ENCODE results near the gene LYPD8. TPM values are rescaled to one million over a fixed set of nuclear protein-coding genes. Genes with fewer than 3 reads are reported as not detected.

The LYPD8 gene
- total and polyA plus RNA-seq, 9 of the 15 experiments (the other 6 are each of a cell fraction or from before 2014, with no cell fraction given) = 0.50 to 2.1 (median 1.3) TPM

DNA sequence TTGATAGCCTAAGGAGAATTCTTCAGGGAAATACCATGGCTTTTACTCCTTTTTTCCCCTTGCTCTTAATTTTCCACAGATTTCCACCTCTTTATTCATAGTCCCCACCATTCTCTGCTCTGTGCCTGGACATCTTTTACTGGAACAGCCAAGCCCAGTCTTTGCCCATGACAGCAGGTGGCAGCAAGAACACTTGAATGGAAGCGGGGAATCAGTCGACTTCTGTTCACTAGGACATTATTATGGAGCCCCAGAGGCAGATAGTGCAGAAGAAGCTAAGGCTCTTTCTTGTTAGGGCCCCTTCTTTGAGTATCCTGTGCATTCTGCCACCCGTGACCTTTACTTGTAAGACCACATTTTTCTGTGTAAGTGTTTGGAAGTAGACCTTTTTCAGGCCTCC is 59.3 kb downstream of the LYPD8 start (continued):
- no peak for TF ChIP-seq PTTG1 (tag; IDR thresholded peaks at IDR 0.05; ENCODE audit: low read depth)

DNA sequence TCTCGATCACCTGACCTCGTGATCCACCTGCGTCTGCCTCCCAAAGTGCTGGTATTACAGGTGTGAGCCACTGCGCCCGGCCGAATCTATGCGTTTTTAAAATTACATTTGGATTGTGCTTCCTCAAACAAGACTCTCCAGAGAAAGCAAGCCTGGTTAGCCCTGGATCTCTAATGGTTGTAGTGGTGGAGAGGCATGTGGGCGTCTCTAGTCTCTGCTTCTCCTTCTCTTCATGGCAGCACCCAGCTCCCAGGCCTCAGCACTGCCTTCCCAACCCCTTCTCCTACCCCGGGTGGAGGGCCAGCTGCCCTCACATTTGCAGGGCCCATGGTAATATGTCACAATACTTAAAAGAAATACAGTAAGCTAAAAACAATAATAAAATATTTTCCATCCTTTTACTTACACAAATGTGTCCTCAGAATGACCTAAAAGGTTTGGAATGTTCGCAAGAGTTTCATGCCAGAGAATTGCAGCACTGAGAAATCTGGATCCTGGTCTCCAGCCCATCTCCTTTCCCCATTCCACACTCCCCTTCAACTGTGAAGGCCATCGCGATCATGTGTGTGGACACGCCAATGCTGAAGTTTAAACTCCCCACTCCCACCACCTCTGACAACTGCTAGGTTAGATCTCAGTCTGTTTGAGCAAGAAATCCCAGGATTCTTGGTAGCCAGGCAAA is 60.0 kb downstream of the LYPD8 start:
- Histone ChIP-seq H3K79me2 (ENCODE audit: control insufficient read depth, insufficient read depth, low read length) (no peaks in the 10 kb centered on the region), H3K9ac (ENCODE audit: insufficient read depth in 1 of 2, low read depth in 2 of 2, low read length in 2 of 2) (no peak overlapping the region), H3K4me1 (replicated peaks in 1 of 2; ENCODE audit: control insufficient read depth in 2 of 2, insufficient read depth in 2 of 2, low read length in 2 of 2) (peaks cover 0 to 9% of the 10 kb centered on the region in 2 experiments; a peak in 3 of 5 replicates), H3K9me1 (ENCODE audit: control insufficient read depth, insufficient read depth, low read length) (no peaks in the 10 kb centered on the region), H3K36me3 (ENCODE audit: control insufficient read depth, insufficient read depth, low read length) (no peaks in the 10 kb centered on the region), H3K27me3 (ENCODE audit: control insufficient read depth in 2 of 2, insufficient read depth in 2 of 2, low read length in 2 of 2) (0 out of 5 replicates have a peak, but pooled peaks cover 0 to 5% of the 10 kb centered on the region in 2 experiments), H3K27ac (ENCODE audit: extremely low read depth, low read depth, low read length) (no peak overlapping the region), H3K4me2 (ENCODE audit: insufficient read depth, low read length) (no peak overlapping the region), H3K4me3 (no peak overlapping the region), H4K20me1 (replicated peaks; ENCODE audit: control insufficient read depth, insufficient read depth, low read length) (no peaks in the 10 kb centered on the region), H3K9me3 (replicated peaks; ENCODE audit: control insufficient read depth, insufficient read depth, low read depth, low read length) (no peaks in the 10 kb centered on the region), H2AFZ (ENCODE audit: low read depth, low read length) (no peak overlapping the region)
- in situ Hi-C loops (cut with MboI) (no loop called here), intact Hi-C loops (cut with micrococcal nuclease) (no loop called here)
- BruUV-seq (replicated peaks) = no TSS peak
- FAIRE-seq = no peak
- DNase-seq (ENCODE audit: extremely low read depth in 1 of 4, low spot score in 3 of 4) = no peak
- 3% methylated on average over 12 of the region's 13 CpGs for WGBS (ENCODE audit: insufficient coverage, low coverage, missing lambda C conversion rate)
- TF ChIP-seq TFAM (CRISPR knock-in tag; conservative IDR thresholded peaks at IDR 0.05) (no peak), FUS (optimal IDR thresholded peaks at IDR 0.05; ENCODE audit: low read depth, low read length) (no peak), NFE2L1 (tag; IDR thresholded peaks at IDR 0.05; ENCODE audit: borderline replicate concordance, low read depth) (no peak), SRF (CRISPR knock-in tag; IDR thresholded peaks at IDR 0.05) (no peak), SIRT6 (IDR thresholded peaks at IDR 0.05; ENCODE audit: low read depth, low read length) (no peak), GATA2 (CRISPR knock-in tag; IDR thresholded peaks at IDR 0.05) (no peak), ZNF3 (CRISPR knock-in tag; IDR thresholded peaks at IDR 0.05) (no peak), KHSRP (IDR thresholded peaks at IDR 0.05) (no peak)
- TF ChIP-seq, protein P1, sequence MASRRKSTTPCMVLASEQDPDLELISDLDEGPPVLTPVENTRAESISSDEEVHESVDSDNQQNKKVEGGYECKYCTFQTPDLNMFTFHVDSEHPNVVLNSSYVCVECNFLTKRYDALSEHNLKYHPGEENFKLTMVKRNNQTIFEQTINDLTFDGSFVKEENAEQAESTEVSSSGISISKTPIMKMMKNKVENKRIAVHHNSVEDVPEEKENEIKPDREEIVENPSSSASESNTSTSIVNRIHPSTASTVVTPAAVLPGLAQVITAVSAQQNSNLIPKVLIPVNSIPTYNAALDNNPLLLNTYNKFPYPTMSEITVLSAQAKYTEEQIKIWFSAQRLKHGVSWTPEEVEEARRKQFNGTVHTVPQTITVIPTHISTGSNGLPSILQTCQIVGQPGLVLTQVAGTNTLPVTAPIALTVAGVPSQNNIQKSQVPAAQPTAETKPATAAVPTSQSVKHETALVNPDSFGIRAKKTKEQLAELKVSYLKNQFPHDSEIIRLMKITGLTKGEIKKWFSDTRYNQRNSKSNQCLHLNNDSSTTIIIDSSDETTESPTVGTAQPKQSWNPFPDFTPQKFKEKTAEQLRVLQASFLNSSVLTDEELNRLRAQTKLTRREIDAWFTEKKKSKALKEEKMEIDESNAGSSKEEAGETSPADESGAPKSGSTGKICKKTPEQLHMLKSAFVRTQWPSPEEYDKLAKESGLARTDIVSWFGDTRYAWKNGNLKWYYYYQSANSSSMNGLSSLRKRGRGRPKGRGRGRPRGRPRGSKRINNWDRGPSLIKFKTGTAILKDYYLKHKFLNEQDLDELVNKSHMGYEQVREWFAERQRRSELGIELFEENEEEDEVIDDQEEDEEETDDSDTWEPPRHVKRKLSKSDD (conservative IDR thresholded peaks at IDR 0.05; ENCODE audit: low read length) = no peak
- TF ChIP-seq, protein P2, sequence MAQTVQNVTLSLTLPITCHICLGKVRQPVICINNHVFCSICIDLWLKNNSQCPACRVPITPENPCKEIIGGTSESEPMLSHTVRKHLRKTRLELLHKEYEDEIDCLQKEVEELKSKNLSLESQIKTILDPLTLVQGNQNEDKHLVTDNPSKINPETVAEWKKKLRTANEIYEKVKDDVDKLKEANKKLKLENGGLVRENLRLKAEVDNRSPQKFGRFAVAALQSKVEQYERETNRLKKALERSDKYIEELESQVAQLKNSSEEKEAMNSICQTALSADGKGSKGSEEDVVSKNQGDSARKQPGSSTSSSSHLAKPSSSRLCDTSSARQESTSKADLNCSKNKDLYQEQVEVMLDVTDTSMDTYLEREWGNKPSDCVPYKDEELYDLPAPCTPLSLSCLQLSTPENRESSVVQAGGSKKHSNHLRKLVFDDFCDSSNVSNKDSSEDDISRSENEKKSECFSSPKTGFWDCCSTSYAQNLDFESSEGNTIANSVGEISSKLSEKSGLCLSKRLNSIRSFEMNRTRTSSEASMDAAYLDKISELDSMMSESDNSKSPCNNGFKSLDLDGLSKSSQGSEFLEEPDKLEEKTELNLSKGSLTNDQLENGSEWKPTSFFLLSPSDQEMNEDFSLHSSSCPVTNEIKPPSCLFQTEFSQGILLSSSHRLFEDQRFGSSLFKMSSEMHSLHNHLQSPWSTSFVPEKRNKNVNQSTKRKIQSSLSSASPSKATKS (CRISPR knock-in tag; IDR thresholded peaks at IDR 0.05) = no peak
- POLR2A ChIA-PET = no interaction called here
- CTCF ChIA-PET (ENCODE audit: low intra/inter-chr PET ratio) = interaction anchor here (1.2 kb wide), 1 partner anchor 112 kb away, joined by 4 read pairs; no protein-coding TSS in a partner anchor
- ATAC-seq = no peak

Data from K562 (cell line).